Gastroesophageal sphincter (tissue), 4 donors: ENCODE data around the gene TMEM200B. TPM values are rescaled to one million over a fixed set of nuclear protein-coding genes. Genes with fewer than 3 reads are reported as not detected.

Experiments used
- ATAC-seq: fragments of 150-250 bp; one replicate; pipeline ENCODE4 v1.9.1; 2016; ENCODE audit warnings: mild to moderate bottlenecking, moderate library complexity
- H3K27ac ChIP-seq, 4 donors: fragments of 200-600 bp; sonication (generic) in 3 of 4; 1 replicate in 3 of 4; 2 replicates in 1 of 4; pipeline ENCODE4 v1.5.1; 2016 to 2019
- H3K27me3 ChIP-seq: fragments of 200-600 bp; sonication (generic); one replicate; pipeline ENCODE4 v1.5.1; 2019
- H3K36me3 ChIP-seq, 2 donors: fragments of 200-600 bp; sonication (generic); one replicate each; pipeline ENCODE4 v1.5.1; 2019; ENCODE audit warnings: control low read depth in 1 of 2
- H3K4me1 ChIP-seq, 3 donors: fragments of 200-600 bp; sonication (generic); 1 replicate in 2 of 3; 2 replicates in 1 of 3; pipeline ENCODE4 v1.5.1; 2016 to 2019; ENCODE audit warnings: control low read depth in 2 of 3
- H3K4me3 ChIP-seq, 2 donors: fragments of 200-600 bp; sonication (generic); one replicate each; pipeline ENCODE4 v1.5.1; 2019; ENCODE audit warnings: mild to moderate bottlenecking in 1 of 2, moderate library complexity in 1 of 2
- H3K9me3 ChIP-seq, 3 donors: fragments of 200-600 bp; sonication (generic); one replicate each; pipeline ENCODE4 v1.5.1; 2017 to 2019; ENCODE audit warnings: control low read depth in 2 of 3
- EP300 ChIP-seq: sonication (generic); formaldehyde crosslinking; IDR thresholded peaks from one replicate; pipeline ENCODE4 v1.6.1; 2017; ENCODE audit warnings: antibody characterized with exemption, mild to moderate bottlenecking
- POLR2A ChIP-seq, 2 donors: fragments of 450-650 bp; IDR thresholded peaks; one replicate each; pipeline ENCODE4 v1.6.1; 2017; ENCODE audit warnings: antibody characterized with exemption in 2 of 2, mild to moderate bottlenecking in 2 of 2, moderate library complexity in 1 of 2
- POLR2AphosphoS5 ChIP-seq: sonication (generic); formaldehyde crosslinking; IDR thresholded peaks from one replicate; pipeline ENCODE4 v1.6.1; 2017; ENCODE audit warnings: antibody characterized with exemption
- WGBS, 2 donors: methylation state at CpG; one replicate each; pipeline ENCODE4 v1.1.5; 2018; ENCODE audit warnings: low coverage in 1 of 2; 5-methylcytosine and 5-hydroxymethylcytosine counted together
- total RNA-seq, 4 donors: library from RNA; depleted of rRNA; stranded (reverse); fragments of >200 nt; gene quantifications; one replicate each; pipeline ENCODE4 v1.1.0, GENCODE V29; 2016
- TF ChIP-seq, protein P1 (sequence below), 4 experiments: fragments of 200-600 bp in 2 of 4; fragments of 450-650 bp in 2 of 4; sonication (generic) in 1 of 4; IDR thresholded peaks; one replicate each; pipeline ENCODE4 v1.5.1; 2017 to 2019; ENCODE audit warnings: antibody characterized with exemption in 4 of 4, mild to moderate bottlenecking in 2 of 4, moderate library complexity in 2 of 4

The TMEM200B gene
- total RNA-seq, 4 donors from 2014 or later = 22.6 to 39.7 (median 30.7) TPM

GRCh38 chr1:29166291-29166878, 42.7 kb upstream of the TMEM200B start:
- peaks cover 7 to 91% (median 19%) of the 10 kb centered on the region in 3 donors for H3K4me1 ChIP-seq
- H3K4me3 ChIP-seq = no peak overlapping the region
- 57 to 60% methylated on average over 5 to 8 of the region's 9 CpGs for WGBS, 2 donors
- no peak for ATAC-seq
- no peak overlapping the region for H3K27ac ChIP-seq
- TF ChIP-seq POLR2A (IDR thresholded peaks at IDR 0.05) (no peak), EP300 (no peak), POLR2AphosphoS5 (no peak)
- TF ChIP-seq, protein P1, sequence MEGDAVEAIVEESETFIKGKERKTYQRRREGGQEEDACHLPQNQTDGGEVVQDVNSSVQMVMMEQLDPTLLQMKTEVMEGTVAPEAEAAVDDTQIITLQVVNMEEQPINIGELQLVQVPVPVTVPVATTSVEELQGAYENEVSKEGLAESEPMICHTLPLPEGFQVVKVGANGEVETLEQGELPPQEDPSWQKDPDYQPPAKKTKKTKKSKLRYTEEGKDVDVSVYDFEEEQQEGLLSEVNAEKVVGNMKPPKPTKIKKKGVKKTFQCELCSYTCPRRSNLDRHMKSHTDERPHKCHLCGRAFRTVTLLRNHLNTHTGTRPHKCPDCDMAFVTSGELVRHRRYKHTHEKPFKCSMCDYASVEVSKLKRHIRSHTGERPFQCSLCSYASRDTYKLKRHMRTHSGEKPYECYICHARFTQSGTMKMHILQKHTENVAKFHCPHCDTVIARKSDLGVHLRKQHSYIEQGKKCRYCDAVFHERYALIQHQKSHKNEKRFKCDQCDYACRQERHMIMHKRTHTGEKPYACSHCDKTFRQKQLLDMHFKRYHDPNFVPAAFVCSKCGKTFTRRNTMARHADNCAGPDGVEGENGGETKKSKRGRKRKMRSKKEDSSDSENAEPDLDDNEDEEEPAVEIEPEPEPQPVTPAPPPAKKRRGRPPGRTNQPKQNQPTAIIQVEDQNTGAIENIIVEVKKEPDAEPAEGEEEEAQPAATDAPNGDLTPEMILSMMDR (IDR thresholded peaks at IDR 0.05) = no peak
- H3K27me3 ChIP-seq = no peaks in the 10 kb centered on the region
- no peaks in the 10 kb centered on the region for H3K9me3 ChIP-seq
- H3K36me3 ChIP-seq = peaks cover 0 to 39% of the 10 kb centered on the region in 2 donors

DNA sequence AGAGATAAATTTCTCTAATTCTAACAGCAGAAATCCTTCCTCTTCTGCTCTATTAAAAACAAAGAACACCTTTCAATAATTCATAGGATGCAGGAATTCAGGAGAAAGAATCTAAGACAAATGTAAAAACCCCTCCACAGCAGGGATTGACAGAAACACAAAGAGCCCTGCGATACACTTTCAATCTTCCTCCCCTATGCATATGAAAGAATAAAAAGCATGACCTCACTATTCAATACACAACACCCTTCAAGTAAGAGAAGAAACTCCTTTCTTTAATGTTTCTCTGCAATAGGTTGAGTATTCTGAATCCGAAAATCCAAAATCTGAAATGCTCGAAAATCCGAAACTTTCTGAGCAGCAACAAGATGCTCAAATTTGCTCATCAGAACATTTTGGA, 40.9 kb upstream of the TMEM200B start:
- Histone ChIP-seq H3K4me3 (no peak overlapping the region), H3K36me3 (peaks cover 0 to 50% of the 10 kb centered on the region in 2 donors), H3K4me1 (peaks cover 0 to 91% (median 7%) of the 10 kb centered on the region in 3 donors), H3K27ac (no peak overlapping the region), H3K27me3 (no peaks in the 10 kb centered on the region), H3K9me3 (no peaks in the 10 kb centered on the region)
- ATAC-seq = no peak
- 65 to 89% methylated on average over 4 of the region's 4 CpGs for WGBS, 2 donors
- TF ChIP-seq POLR2AphosphoS5 (no peak), POLR2A (IDR thresholded peaks at IDR 0.05) (no peak), EP300 (no peak)
- TF ChIP-seq, protein P1 (IDR thresholded peaks at IDR 0.05) = no peak

DNA sequence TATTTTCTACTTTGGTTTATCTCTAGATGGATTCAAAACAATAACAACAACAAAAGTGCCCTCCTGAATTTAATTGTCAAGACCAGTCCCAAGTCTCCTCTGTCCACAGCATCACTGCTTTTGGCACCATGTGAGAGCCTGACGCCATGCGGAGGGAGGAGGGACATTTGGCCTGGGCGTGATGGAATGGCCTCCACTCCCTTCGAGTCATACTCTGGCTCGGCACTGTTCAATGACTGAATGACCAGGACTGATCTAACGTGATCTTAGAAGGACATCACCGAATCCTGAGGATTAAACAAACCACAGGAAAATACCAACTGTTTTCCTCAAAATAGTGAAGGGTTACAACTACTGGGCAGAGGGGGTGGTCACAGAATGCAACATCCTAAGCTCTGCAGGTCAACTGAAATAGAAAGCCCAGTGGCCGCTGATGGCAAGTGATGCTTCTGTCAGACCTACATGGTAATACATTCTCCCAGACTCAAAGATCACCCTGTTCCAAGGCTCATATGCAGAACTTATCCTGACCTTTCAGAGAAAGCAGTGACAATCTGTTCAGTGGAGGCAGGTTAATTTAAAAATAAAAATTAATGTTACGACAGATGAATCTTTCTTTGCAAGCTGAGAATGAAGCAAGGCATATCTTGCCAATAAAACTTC, 38.9 kb upstream of the TMEM200B start:
- peaks cover 0 to 61% of the 10 kb centered on the region in 2 donors for H3K36me3 ChIP-seq
- peaks cover 0 to 76% (median 7%) of the 10 kb centered on the region in 3 donors for H3K4me1 ChIP-seq
- H3K4me3 ChIP-seq = no peak overlapping the region
- no peaks in the 10 kb centered on the region for H3K27me3 ChIP-seq
- no peaks in the 10 kb centered on the region for H3K9me3 ChIP-seq
- H3K27ac ChIP-seq = no peak overlapping the region
- 52 to 62% methylated on average over 9 of the region's 9 CpGs for WGBS, 2 donors
- TF ChIP-seq POLR2A (IDR thresholded peaks at IDR 0.05) (no peak), POLR2AphosphoS5 (no peak), EP300 (no peak)
- TF ChIP-seq, protein P1 (IDR thresholded peaks at IDR 0.05) = no peak
- peak; percentile 66 for ATAC-seq

DNA sequence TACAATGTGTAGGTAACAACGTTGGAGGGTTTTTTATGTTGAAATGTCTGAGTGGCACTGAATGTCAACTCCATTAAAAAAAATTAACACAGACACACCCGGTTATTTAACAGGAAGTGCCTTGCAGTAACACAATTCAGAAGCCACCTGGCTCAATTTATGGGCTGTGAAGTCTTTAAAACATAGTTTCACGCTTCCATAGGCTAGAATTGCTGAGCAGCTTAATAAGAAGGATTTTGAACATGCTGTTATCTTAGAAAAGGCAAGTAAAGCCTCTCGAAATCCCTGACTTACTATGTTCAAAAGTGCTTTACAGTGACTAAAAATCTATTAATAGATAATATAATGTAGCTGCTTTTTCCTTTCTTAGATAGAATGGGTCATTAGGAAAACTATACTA, 38.3 kb upstream of the TMEM200B start:
- H3K9me3 ChIP-seq = no peaks in the 10 kb centered on the region
- peaks cover 1 to 76% (median 8%) of the 10 kb centered on the region in 3 donors for H3K4me1 ChIP-seq
- no peaks in the 10 kb centered on the region for H3K27me3 ChIP-seq
- 49 to 82% methylated on average over 4 of the region's 4 CpGs for WGBS, 2 donors
- no peak for TF ChIP-seq EP300
- TF ChIP-seq POLR2AphosphoS5 = no peak
- TF ChIP-seq, protein P1 (IDR thresholded peaks at IDR 0.05) = no peak
- TF ChIP-seq POLR2A (IDR thresholded peaks at IDR 0.05) = no peak
- H3K36me3 ChIP-seq = peaks cover 0 to 61% of the 10 kb centered on the region in 2 donors
- no peak overlapping the region for H3K4me3 ChIP-seq
- H3K27ac ChIP-seq = no peak overlapping the region
- ATAC-seq = no peak

DNA sequence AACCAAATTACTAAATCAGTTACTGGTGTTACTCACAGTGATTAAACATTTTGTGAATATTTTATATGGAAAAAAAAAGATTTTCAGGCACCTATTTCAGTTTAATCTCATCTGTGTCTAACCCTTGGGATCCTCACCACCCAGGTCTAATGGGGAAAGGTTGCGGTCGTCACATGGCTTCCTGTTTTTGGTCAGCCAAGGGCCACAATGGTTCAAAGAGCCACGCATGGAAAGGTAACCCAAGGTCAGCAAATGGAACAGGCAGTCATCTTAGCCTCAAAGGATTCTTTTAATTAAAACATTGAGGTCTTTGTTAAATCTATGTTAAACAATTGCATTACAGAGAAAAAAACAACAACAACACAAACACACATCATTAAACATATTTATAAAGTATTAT, 36.1 kb upstream of the TMEM200B start:
- ATAC-seq = no peak
- no peaks in the 10 kb centered on the region for H3K9me3 ChIP-seq
- TF ChIP-seq, protein P1 (IDR thresholded peaks at IDR 0.05) = no peak
- TF ChIP-seq POLR2AphosphoS5 (no peak), POLR2A (IDR thresholded peaks at IDR 0.05) (no peak), EP300 (no peak)
- no peak overlapping the region for H3K4me3 ChIP-seq
- no peaks in the 10 kb centered on the region for H3K27me3 ChIP-seq
- H3K27ac ChIP-seq = no peak overlapping the region
- peaks cover 0 to 58% of the 10 kb centered on the region in 2 donors for H3K36me3 ChIP-seq
- H3K4me1 ChIP-seq = peaks cover 7 to 74% (median 17%) of the 10 kb centered on the region in 3 donors
- 82 to 83% methylated on average over 3 of the region's 3 CpGs for WGBS, 2 donors
